ENCODE measurements around the gene DIDO1. TPM values are rescaled to one million over a fixed set of nuclear protein-coding genes. Genes with fewer than 3 reads are reported as not detected.
A peak's percentile ranks its signal among the peaks of the same experiment; 100 is the strongest.

Gene DIDO1
- total RNA-seq, 1 experiment from 2014 or later: 85.9 TPM

- Histone ChIP-seq H3T11ph (ENCODE audit: low read length) (no peak overlapping the region), H4K8ac (replicated peaks; ENCODE audit: insufficient read length, low read depth, low read length) (no peak overlapping the region), H4K20me1 (ENCODE audit: control insufficient read depth, insufficient read depth, insufficient read length) (no peaks in the 10 kb centered on the region), H3K18ac (ENCODE audit: insufficient read length, low read depth, low read length) (no peak overlapping the region), H2BK120ac (ENCODE audit: low read depth, low read length, poor library complexity, severe bottlenecking) (no peak overlapping the region), H2BK12ac (ENCODE audit: insufficient read length, low read depth, low read length) (no peak overlapping the region), H3K4me1 (ENCODE audit: insufficient read depth, low read length) (peaks cover 1% of the 10 kb centered on the region; the same call in 1 of the 2 replicates), H2BK15ac (ENCODE audit: low read depth, low read length) (no peak overlapping the region), H3K27me3 (ENCODE audit: insufficient read depth, low read length) (no peaks in the 10 kb centered on the region), H3K79me2 (ENCODE audit: insufficient read depth, low read length) (peaks cover 47% of the 10 kb centered on the region), H4K91ac (ENCODE audit: insufficient read length, low read depth, low read length) (no peak overlapping the region), H3K9me3 (ENCODE audit: control insufficient read depth, low read depth, low read length) (no peaks in the 10 kb centered on the region), H2AK5ac (ENCODE audit: insufficient read length, low read length) (no peak overlapping the region), H2BK20ac (ENCODE audit: low read depth, low read length, poor library complexity, severe bottlenecking) (no peak overlapping the region), H3K4me2 (ENCODE audit: insufficient read depth, insufficient read length, low read length) (no peak overlapping the region), H3K56ac (ENCODE audit: insufficient read length, low read depth, low read length) (no peak overlapping the region), H2AFZ (ENCODE audit: low read length) (no peak overlapping the region), H3K27ac (ENCODE audit: insufficient read length, low read depth, low read length) (no peak overlapping the region), H3K79me1 (ENCODE audit: insufficient read depth, low read depth, low read length, poor library complexity, severe bottlenecking) (no peaks in the 10 kb centered on the region), H4K5ac (ENCODE audit: insufficient read length, low read depth, low read length) (no peak overlapping the region), H3K9ac (ENCODE audit: extremely low read depth, insufficient read length, low read length) (no peak overlapping the region), H3K23ac (ENCODE audit: insufficient read length, low read depth, low read length) (no peak overlapping the region), H3K23me2 (ENCODE audit: insufficient read length, low read depth, low read length, poor library complexity, severe bottlenecking) (no peaks in the 10 kb centered on the region), H2BK5ac (ENCODE audit: insufficient read length, low read length) (no peak overlapping the region), H3K4ac (ENCODE audit: low read depth, low read length) (no peak overlapping the region), H3K14ac (ENCODE audit: insufficient read depth, low read length) (no peak overlapping the region)
- H3K4me1 Mint-ChIP-seq: peaks cover 10 to 21% of the 10 kb centered on the region in 2 experiments
- no peak overlapping the region; a peak in 1 of 7 replicates for H3K27ac Mint-ChIP-seq
- WGBS (ENCODE audit: extremely low coverage, insufficient read length, low lambda C conversion rate): no CpG with 5 or more reads among the region's 8 CpGs
- TF ChIP-seq CTCF (conservative IDR thresholded peaks at IDR 0.05): no peak
- peak overlapping the region in 1 of 2 experiments; percentile 40; a peak in 1 of 5 replicates for H3K4me3 Mint-ChIP-seq
- no peak for DNase-seq
- H3K27me3 Mint-ChIP-seq (ENCODE audit: low read depth): peaks cover 2% of the 10 kb centered on the region; the same call in 1 of the 2 replicates
- H3K36me3 Mint-ChIP-seq (ENCODE audit: insufficient read depth in 1 of 3, low read depth in 3 of 3): peaks cover 40 to 64% (median 52%) of the 10 kb centered on the region in 3 experiments
- H3K9me3 Mint-ChIP-seq: no peaks in the 10 kb centered on the region
Observed at GRCh38 chr20:62940875-62941274, 14.6 kb upstream of the DIDO1 start.
